GM12878 (cell line): ENCODE results near the gene LSM12. TPM values are rescaled to one million over a fixed set of nuclear protein-coding genes. Genes with fewer than 3 reads are reported as not detected.

Source experiments
- ASH2L ChIP-seq: fragments of 300-600, 200-600 bp; sonication (generic); IDR thresholded peaks from 2 replicates; pipeline ENCODE4 v1.6.1; 2017; ENCODE audit warnings: low read depth, mild to moderate bottlenecking, borderline replicate concordance
- BACH1 ChIP-seq: fragments of 450-650 bp; IDR thresholded peaks from 2 replicates; pipeline ENCODE4 v1.6.1; 2017; ENCODE audit warnings: mild to moderate bottlenecking, borderline replicate concordance
- CBFB ChIP-seq: IDR thresholded peaks from 2 replicates; pipeline ENCODE4 v1.6.1; 2016; ENCODE audit warnings: antibody characterized with exemption, low read depth
- CEBPZ ChIP-seq: fragments of 150-350 bp; IDR thresholded peaks from 2 replicates; pipeline ENCODE4 v1.6.1; 2016; ENCODE audit warnings: low read depth, low read length
- CREB1 ChIP-seq: IDR thresholded peaks from 2 replicates; pipeline ENCODE4 v1.6.1; 2012; ENCODE audit warnings: low read depth, mild to moderate bottlenecking, inconsistent platforms
- CUX1 ChIP-seq: IDR thresholded peaks from 2 replicates; pipeline ENCODE4 v1.6.1; 2012; ENCODE audit warnings: improper control_type of control experiment, low read depth, low read length; ENCODE audit not compliant: insufficient replicate concordance
- DPF2 ChIP-seq: fragments of 450-650 bp; IDR thresholded peaks from 2 replicates; pipeline ENCODE4 v1.6.1; 2017; ENCODE audit warnings: mild to moderate bottlenecking
- EP300 ChIP-seq, 2 experiments: fragments of 150-350 bp in 1 of 2; IDR thresholded peaks; 2 replicates each; pipeline ENCODE4 v1.6.1; 2011 to 2012; ENCODE audit warnings: low read depth in 2 of 2, low read length in 2 of 2, borderline replicate concordance in 1 of 2, improper control_type of control experiment in 1 of 2, inconsistent platforms in 1 of 2; ENCODE audit not compliant: control insufficient read depth in 1 of 2
- IKZF1 ChIP-seq: fragments of 450-650 bp; conservative IDR thresholded peaks from 2 replicates; pipeline ENCODE4 v1.6.1; 2017; ENCODE audit warnings: antibody characterized with exemption, mild to moderate bottlenecking
- JUND ChIP-seq: IDR thresholded peaks from 2 replicates; pipeline ENCODE4 v1.6.1; 2012; ENCODE audit warnings: low read depth, mild to moderate bottlenecking, low read length, improper control_type of control experiment, moderate library complexity
- KDM1A ChIP-seq: fragments of 200-600 bp; sonication (generic); IDR thresholded peaks from 2 replicates; pipeline ENCODE4 v1.6.1; 2016; ENCODE audit warnings: borderline replicate concordance
- LARP7 ChIP-seq: fragments of 450-650 bp; IDR thresholded peaks from 2 replicates; pipeline ENCODE4 v1.6.1; 2017; ENCODE audit warnings: mild to moderate bottlenecking
- MTA3 ChIP-seq: IDR thresholded peaks from 2 replicates; pipeline ENCODE4 v1.6.1; 2012; ENCODE audit warnings: low read length, inconsistent platforms, borderline replicate concordance
- MYB ChIP-seq: fragments of 150-350 bp; IDR thresholded peaks from 2 replicates; pipeline ENCODE4 v1.6.1; 2014; ENCODE audit warnings: mild to moderate bottlenecking, low read depth, low read length, borderline replicate concordance
- NKRF ChIP-seq: fragments of 450-650 bp; conservative IDR thresholded peaks from 2 replicates; pipeline ENCODE4 v1.6.1; 2017; ENCODE audit warnings: mild to moderate bottlenecking, moderate library complexity
- RFX5 ChIP-seq: IDR thresholded peaks from 2 replicates; pipeline ENCODE4 v1.6.1; 2011; ENCODE audit warnings: low read depth, low read length, improper control_type of control experiment
- TBL1XR1 ChIP-seq: IDR thresholded peaks from 2 replicates; pipeline ENCODE4 v1.6.1; 2012; ENCODE audit warnings: low read depth, low read length, improper control_type of control experiment
- YY1 ChIP-seq: IDR thresholded peaks from 2 replicates; pipeline ENCODE4 v1.6.1; 2011; ENCODE audit warnings: low read depth, mild to moderate bottlenecking, low read length
- ZNF24 ChIP-seq: fragments of 450-650 bp; IDR thresholded peaks from 2 replicates; pipeline ENCODE4 v1.6.1; 2017; ENCODE audit warnings: antibody characterized with exemption, mild to moderate bottlenecking
- ZSCAN29 ChIP-seq: fragments of 450-650 bp; IDR thresholded peaks from 2 replicates; pipeline ENCODE4 v1.6.1; 2017; ENCODE audit warnings: mild to moderate bottlenecking, moderate library complexity
- polyA plus RNA-seq, 11 experiments: library from polyadenylated mRNA; depleted of rRNA in 4 of 11; unstranded in 6 of 11; stranded (reverse) in 5 of 11; fragments of >200 nt; fragmentation: Nextera tagmentation in 4 of 11; fragmentation: Illumina TruSeq in 1 of 11; extraction: Ambion mirVana in 4 of 11; extraction: Trizol in 1 of 11; gene quantifications; 1 replicate in 1 of 11; 2 replicates in 10 of 11; pipeline versions ENCODE4 v1.2.1 to v1.2.3, GENCODE V29; 2011 to 2016; ENCODE audit warnings: inconsistent platforms in 2 of 11, missing spikeins in 2 of 11, low read depth in 1 of 11
- total RNA-seq, 4 experiments: library from RNA; depleted of rRNA in 3 of 4; stranded (reverse); fragments of >200 nt in 3 of 4; fragmentation: Illumina TruSeq in 1 of 4; extraction: Trizol in 1 of 4; gene quantifications; 2 replicates each; pipeline versions ENCODE4 v1.2.1 to v1.2.3, GENCODE V29; 2013 to 2021

The LSM12 gene
- total and polyA plus RNA-seq, 10 of the 15 experiments (the other 5 are each of a cell fraction or from before 2014, with no cell fraction given), result 51.1 to 206 (median 70.8) TPM

- peak; percentile 58; the same call in 1 of the 2 replicates for TF ChIP-seq ZSCAN29
- TF ChIP-seq YY1, result peak; percentile 100
- peak; percentile 96 for TF ChIP-seq CREB1
- TF ChIP-seq DPF2, result no peak
- TF ChIP-seq CUX1, result no peak
- TF ChIP-seq TBL1XR1, result peak; percentile 94; the same call in 1 of the 2 replicates
- no peak for TF ChIP-seq ASH2L
- TF ChIP-seq EP300 (IDR thresholded peaks at IDR 0.05; ENCODE audit: borderline replicate concordance in 1 of 2, control insufficient read depth in 1 of 2, low read depth in 2 of 2, low read length in 2 of 2), result 0 out of 4 replicates have a peak, but pooled peaks of 1 of the 2 experiments have one; percentile 31
- peak; percentile 71; the same call in 1 of the 2 replicates for TF ChIP-seq CBFB
- TF ChIP-seq CEBPZ, result no peak; the same call in 1 of the 2 replicates
- TF ChIP-seq ZNF24, result peak; percentile 68
- peak; percentile 68; the same call in 1 of the 2 replicates for TF ChIP-seq RFX5
- TF ChIP-seq JUND, result no peak
- TF ChIP-seq MTA3, result no peak; the same call in 1 of the 2 replicates
- TF ChIP-seq IKZF1, result peak; percentile 99
- TF ChIP-seq NKRF, result peak; percentile 51
- peak; percentile 67; the same call in 1 of the 2 replicates for TF ChIP-seq LARP7
- TF ChIP-seq MYB, result no peak
- TF ChIP-seq KDM1A, result no peak
- TF ChIP-seq BACH1, result no peak
These were observed 51.9 kb downstream of the LSM12 start, which contains the start of gene TMEM101 (continued) for GRCh38 chr17:44014437-44015172.
